Osteoblast (primary cell): ENCODE data around the gene KRT86. TPM values are rescaled to one million over a fixed set of nuclear protein-coding genes. Genes with fewer than 3 reads are reported as not detected.
A peak's percentile ranks its signal among the peaks of the same experiment; 100 is the strongest.
"Not testable (repeated sequence)": the region's sequence is repeated elsewhere in the genome, so short reads cannot be mapped to it uniquely, and the experiment has no call there.

Source experiments
- DNase-seq: peaks from one replicate; pipeline ENCODE4 v3.0.0; 2011; ENCODE audit warnings: low spot score, mixed read lengths; ENCODE audit not compliant: insufficient read length; ENCODE audit errors: missing footprints
- H2AFZ ChIP-seq: 2 replicates; pipeline ENCODE4 v1.6.0; 2011; ENCODE audit warnings: mild to moderate bottlenecking, low read length
- H3K27ac ChIP-seq: 2 replicates; pipeline ENCODE4 v1.5.1; 2011; ENCODE audit warnings: mild to moderate bottlenecking, low read depth, low read length, moderate library complexity
- H3K27me3 ChIP-seq: 2 replicates; pipeline ENCODE4 v1.6.0; 2012; ENCODE audit warnings: mild to moderate bottlenecking, control low read depth, inconsistent platforms, low read length, moderate library complexity; ENCODE audit not compliant: insufficient read depth
- H3K36me3 ChIP-seq: 2 replicates; pipeline ENCODE4 v1.5.1; 2011; ENCODE audit warnings: mild to moderate bottlenecking, low read length, control low read depth, moderate library complexity; ENCODE audit not compliant: insufficient read depth
- H3K4me1 ChIP-seq: 2 replicates; pipeline ENCODE4 v1.5.1; 2011; ENCODE audit warnings: mild to moderate bottlenecking, low read length, control low read depth, moderate library complexity; ENCODE audit not compliant: insufficient read depth
- H3K4me2 ChIP-seq: 2 replicates; pipeline ENCODE4 v1.6.0; 2011; ENCODE audit warnings: mild to moderate bottlenecking, low read length; ENCODE audit not compliant: insufficient read depth
- H3K4me3 ChIP-seq: fragments of 200-600 bp; sonication (generic); 3 replicates; pipeline ENCODE4 v1.5.1; 2012; ENCODE audit warnings: mild to moderate bottlenecking, low read length, inconsistent platforms; ENCODE audit not compliant: insufficient read depth
- H3K79me2 ChIP-seq: 2 replicates; pipeline ENCODE4 v1.6.0; 2012; ENCODE audit warnings: mild to moderate bottlenecking, low read length, control low read depth, inconsistent platforms; ENCODE audit not compliant: insufficient read depth
- H3K9me3 ChIP-seq: 2 replicates; pipeline ENCODE4 v1.5.1; 2011; ENCODE audit warnings: low read depth, low read length, control low read depth
- H4K20me1 ChIP-seq: 2 replicates; pipeline ENCODE4 v1.6.0; 2012; ENCODE audit warnings: mild to moderate bottlenecking, low read length, control low read depth; ENCODE audit not compliant: insufficient read depth
- total RNA-seq: library from RNA; depleted of rRNA; stranded (reverse); fragments of >200 nt; gene quantifications from 2 replicates; pipeline ENCODE4 v1.2.3, GENCODE V29; 2012
- TF ChIP-seq, protein P1 (sequence below): IDR thresholded peaks from 2 replicates; pipeline ENCODE4 v1.5.1; 2011; ENCODE audit warnings: mild to moderate bottlenecking, low read depth, low read length, moderate library complexity; ENCODE audit errors: extremely low read depth

KRT86 gene
- total RNA-seq, 1 donor, result 0.36 TPM

DNA sequence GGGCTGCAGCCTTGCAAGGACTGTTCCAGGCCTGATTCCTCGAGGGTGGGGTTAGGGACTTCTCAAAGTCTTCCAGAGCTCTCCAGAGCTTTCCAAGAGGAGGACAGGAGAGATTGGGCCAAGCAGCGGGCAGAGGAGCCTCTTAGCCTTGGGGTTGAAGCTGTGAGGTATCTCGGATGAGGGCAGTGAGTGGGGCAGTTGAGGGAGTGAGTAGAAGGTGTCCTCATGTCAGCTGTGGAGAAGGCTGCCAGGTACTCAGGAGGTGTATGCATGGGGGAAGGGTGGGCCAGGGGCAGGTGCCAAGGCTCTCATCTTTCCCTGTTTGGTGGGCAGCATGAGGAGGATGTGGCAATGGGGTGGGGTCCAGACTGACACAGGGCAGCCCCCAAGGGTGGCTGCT lies 39.0 kb downstream of the KRT86 start:
- no peaks in the 10 kb centered on the region for H4K20me1 ChIP-seq
- H3K36me3 ChIP-seq, result no peaks in the 10 kb centered on the region
- no peak overlapping the region for H3K4me3 ChIP-seq
- no peak for DNase-seq
- no peak overlapping the region for H3K27ac ChIP-seq
- peaks cover 8% of the 10 kb centered on the region for H3K4me1 ChIP-seq
- no peaks in the 10 kb centered on the region for H3K9me3 ChIP-seq
- no peak overlapping the region for H3K4me2 ChIP-seq
- H2AFZ ChIP-seq, result no peak overlapping the region
- no peaks in the 10 kb centered on the region for H3K79me2 ChIP-seq
- H3K27me3 ChIP-seq, result peaks cover 7% of the 10 kb centered on the region
- TF ChIP-seq, protein P1, sequence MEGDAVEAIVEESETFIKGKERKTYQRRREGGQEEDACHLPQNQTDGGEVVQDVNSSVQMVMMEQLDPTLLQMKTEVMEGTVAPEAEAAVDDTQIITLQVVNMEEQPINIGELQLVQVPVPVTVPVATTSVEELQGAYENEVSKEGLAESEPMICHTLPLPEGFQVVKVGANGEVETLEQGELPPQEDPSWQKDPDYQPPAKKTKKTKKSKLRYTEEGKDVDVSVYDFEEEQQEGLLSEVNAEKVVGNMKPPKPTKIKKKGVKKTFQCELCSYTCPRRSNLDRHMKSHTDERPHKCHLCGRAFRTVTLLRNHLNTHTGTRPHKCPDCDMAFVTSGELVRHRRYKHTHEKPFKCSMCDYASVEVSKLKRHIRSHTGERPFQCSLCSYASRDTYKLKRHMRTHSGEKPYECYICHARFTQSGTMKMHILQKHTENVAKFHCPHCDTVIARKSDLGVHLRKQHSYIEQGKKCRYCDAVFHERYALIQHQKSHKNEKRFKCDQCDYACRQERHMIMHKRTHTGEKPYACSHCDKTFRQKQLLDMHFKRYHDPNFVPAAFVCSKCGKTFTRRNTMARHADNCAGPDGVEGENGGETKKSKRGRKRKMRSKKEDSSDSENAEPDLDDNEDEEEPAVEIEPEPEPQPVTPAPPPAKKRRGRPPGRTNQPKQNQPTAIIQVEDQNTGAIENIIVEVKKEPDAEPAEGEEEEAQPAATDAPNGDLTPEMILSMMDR, result no peak

DNA sequence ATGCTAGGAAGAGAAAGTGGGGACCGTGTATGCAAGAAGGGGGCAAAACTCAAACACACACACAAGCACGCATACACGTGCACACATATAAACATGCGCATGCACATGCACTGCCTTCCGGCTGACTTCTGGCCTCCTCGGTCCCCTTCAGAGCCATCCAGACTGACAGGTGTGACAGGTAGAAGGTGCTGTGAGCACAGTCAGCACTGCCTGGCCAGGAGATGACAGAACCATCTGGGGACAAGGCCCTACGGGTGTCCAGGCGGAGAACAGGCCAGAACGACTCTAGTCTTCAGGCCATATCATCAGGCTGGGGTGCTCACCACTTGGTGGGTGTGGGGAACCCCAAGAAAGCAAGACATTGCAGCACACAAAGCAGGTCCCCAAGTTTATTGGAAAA lies 39.5 kb downstream of the KRT86 start:
- Histone ChIP-seq H2AFZ (no peak overlapping the region), H4K20me1 (no peaks in the 10 kb centered on the region), H3K4me3 (no peak overlapping the region), H3K27ac (no peak overlapping the region), H3K27me3 (peaks cover 11% of the 10 kb centered on the region), H3K79me2 (no peaks in the 10 kb centered on the region), H3K9me3 (no peaks in the 10 kb centered on the region), H3K4me2 (no peak overlapping the region), H3K36me3 (no peaks in the 10 kb centered on the region), H3K4me1 (peaks cover 8% of the 10 kb centered on the region)
- TF ChIP-seq, protein P1, result no peak
- DNase-seq, result peak; percentile 69

DNA sequence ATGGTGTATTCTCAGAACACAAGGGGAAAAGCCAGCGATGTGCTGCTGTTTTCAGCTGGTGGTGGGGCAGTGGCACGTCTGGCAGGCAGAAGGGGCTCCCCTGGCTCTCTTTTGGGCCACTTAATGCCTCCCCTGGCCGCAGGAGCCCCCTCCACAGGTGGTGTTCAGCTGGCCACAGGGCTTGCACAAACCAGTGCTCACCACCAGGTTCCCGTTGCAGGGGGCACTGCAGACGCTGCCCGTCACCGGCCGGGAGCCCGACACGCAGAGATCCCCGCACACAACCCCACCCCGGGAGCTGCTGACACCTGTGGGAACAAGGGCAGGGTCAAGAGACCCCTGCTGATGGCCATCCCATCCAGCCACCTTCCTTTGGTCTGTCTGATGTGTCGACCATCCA lies 40.1 kb downstream of the KRT86 start:
- H3K4me3 ChIP-seq, result no peak overlapping the region
- H3K27ac ChIP-seq, result no peak overlapping the region
- H3K9me3 ChIP-seq, result no peaks in the 10 kb centered on the region
- DNase-seq, result no peak
- H4K20me1 ChIP-seq, result no peaks in the 10 kb centered on the region
- no peak overlapping the region for H3K4me2 ChIP-seq
- TF ChIP-seq, protein P1, result no peak
- no peaks in the 10 kb centered on the region for H3K36me3 ChIP-seq
- peaks cover 8% of the 10 kb centered on the region for H3K4me1 ChIP-seq
- no peak overlapping the region for H2AFZ ChIP-seq
- no peaks in the 10 kb centered on the region for H3K79me2 ChIP-seq
- peaks cover 17% of the 10 kb centered on the region for H3K27me3 ChIP-seq

DNA sequence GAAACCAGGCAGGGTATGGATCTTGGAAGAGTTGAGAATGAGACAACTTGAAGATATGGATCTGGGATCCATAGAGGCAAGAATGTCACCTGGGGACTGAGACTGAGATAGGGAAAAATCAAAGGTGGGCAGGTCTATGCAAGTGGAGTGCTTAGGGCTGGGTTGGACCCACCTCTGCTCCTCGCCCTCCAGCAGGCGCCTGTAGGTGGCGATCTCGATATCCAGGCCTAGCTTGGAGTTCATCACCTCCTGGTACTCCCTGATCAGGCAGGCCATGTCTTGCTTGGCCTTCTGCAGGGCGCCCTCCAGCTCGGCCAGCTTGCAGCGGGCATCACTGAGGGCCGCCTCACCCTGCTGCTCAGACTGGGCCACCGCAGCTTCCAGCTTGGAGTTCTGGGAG lies 41.3 kb downstream of the KRT86 start:
- DNase-seq, H3K9me3 ChIP-seq, H4K20me1 ChIP-seq, H3K4me1 ChIP-seq, H3K4me2 ChIP-seq, H2AFZ ChIP-seq, H3K36me3 ChIP-seq, H3K79me2 ChIP-seq, H3K27ac ChIP-seq, H3K4me3 ChIP-seq: not testable (repeated sequence)
- peaks cover 27% of the 10 kb centered on the region for H3K27me3 ChIP-seq
- TF ChIP-seq, protein P1, result peak; percentile 22
